Natural killer cell (primary cell): ENCODE measurements around the gene PIGS. TPM values are rescaled to one million over a fixed set of nuclear protein-coding genes. Genes with fewer than 3 reads are reported as not detected.

ENCODE experiments used
- ATAC-seq, 3 donors: fragments of 150-1000 bp in 2 of 3; fragments of 200-7000 bp in 1 of 3; cut with Tn5 transposase; 1 replicate in 1 of 3; 2 replicates in 2 of 3; pipeline ENCODE4 v1.10.0; 2021; ENCODE audit warnings: mild to moderate bottlenecking in 2 of 3, moderate library complexity in 2 of 3
- DNase-seq, 2 donors: peaks; one replicate each; pipeline versions ENCODE4 v3.0.0 to v3.0.0-alpha.2; 2013 to 2021; ENCODE audit warnings: mixed read lengths in 1 of 2
- H3K27ac ChIP-seq: one replicate; pipeline ENCODE4 v1.5.1; 2013; ENCODE audit warnings: mild to moderate bottlenecking, low read length
- H3K27me3 ChIP-seq: one replicate; pipeline ENCODE4 v1.6.1; 2013; ENCODE audit warnings: low read length; ENCODE audit not compliant: control insufficient read depth, insufficient read depth
- H3K36me3 ChIP-seq: one replicate; pipeline ENCODE4 v1.6.1; 2013; ENCODE audit warnings: low read length; ENCODE audit not compliant: control insufficient read depth, insufficient read depth
- H3K4me1 ChIP-seq: one replicate; pipeline ENCODE4 v1.6.1; 2013; ENCODE audit warnings: low read length; ENCODE audit not compliant: control insufficient read depth, insufficient read depth
- H3K4me3 ChIP-seq: one replicate; pipeline ENCODE4 v1.5.1; 2013; ENCODE audit warnings: low read length
- H3K9me3 ChIP-seq: one replicate; pipeline ENCODE4 v1.6.1; 2013; ENCODE audit warnings: low read length; ENCODE audit not compliant: control insufficient read depth, insufficient read depth
- H3K27ac Mint-ChIP-seq, 2 donors: one replicate each; pipeline ENCODE4 v1.8.0; 2022; ENCODE audit warnings: mild to moderate bottlenecking in 2 of 2, mixed read lengths in 2 of 2, moderate library complexity in 1 of 2
- H3K27me3 Mint-ChIP-seq, 2 donors: one replicate each; pipeline ENCODE4 v1.8.0; 2022; ENCODE audit warnings: low read depth in 2 of 2, mixed read lengths in 2 of 2
- H3K36me3 Mint-ChIP-seq: one replicate; pipeline ENCODE4 v1.8.0; 2022; ENCODE audit warnings: mixed read lengths
- H3K4me1 Mint-ChIP-seq, 2 donors: one replicate each; pipeline ENCODE4 v1.8.0; 2022; ENCODE audit warnings: mixed read lengths in 2 of 2
- H3K4me3 Mint-ChIP-seq: one replicate; pipeline ENCODE4 v1.8.0; 2022; ENCODE audit warnings: mild to moderate bottlenecking, moderate library complexity, mixed read lengths
- H3K9me3 Mint-ChIP-seq, 2 donors: one replicate each; pipeline ENCODE4 v1.8.0; 2022; ENCODE audit warnings: mixed read lengths in 2 of 2
- WGBS: methylation state at CpG from one replicate; pipeline ENCODE4 v1.1.7; 2013; ENCODE audit warnings: missing lambda C conversion rate; ENCODE audit not compliant: insufficient coverage; 5-methylcytosine and 5-hydroxymethylcytosine counted together
- intact Hi-C: fragments of 100-400 bp; cut with micrococcal nuclease; formaldehyde crosslinking; loops from one replicate; pipeline ENCODE4 v1.14.2; 2022
- total RNA-seq, 4 donors: library from RNA; stranded (reverse); fragments of 120-200 nt in 1 of 4; gene quantifications; one replicate each; pipeline versions ENCODE4 v1.2.3 to v1.2.4, GENCODE V29; 2013 to 2022
- TF ChIP-seq, protein P1 (sequence below): fragments of 200-600 bp; IDR thresholded peaks from one replicate; pipeline ENCODE4 v1.8.0; 2022; ENCODE audit warnings: antibody characterized with exemption

Gene PIGS
- total RNA-seq, 3 donors from 2014 or later (not counting 1 experiment from before 2014, with no cell fraction given) = 88.3 to 95.3 (median 92.3) TPM

DNA sequence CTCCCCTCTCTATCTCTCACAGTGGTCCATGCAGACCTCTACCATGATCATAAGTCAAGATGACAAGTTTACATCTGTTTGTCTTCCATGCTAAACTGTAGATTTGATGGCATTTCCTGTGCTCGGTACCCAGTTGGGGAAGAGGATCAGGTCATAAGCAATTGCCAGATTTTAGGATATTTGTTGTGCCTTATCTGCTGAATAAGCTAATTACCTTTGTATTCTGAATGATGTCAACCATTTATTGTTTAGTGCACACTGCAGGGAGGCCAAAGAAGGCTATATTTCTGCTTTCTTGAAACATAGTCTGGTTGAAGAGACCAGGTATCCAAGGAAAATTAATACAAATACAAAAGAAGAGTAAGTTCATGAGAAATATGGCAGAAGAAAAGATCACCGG is 11.2 kb upstream of the PIGS start:
- Histone ChIP-seq H3K27me3 (no peaks in the 10 kb centered on the region), H3K27ac (no peak overlapping the region), H3K4me3 (no peak overlapping the region), H3K4me1 (no peaks in the 10 kb centered on the region), H3K36me3 (peaks cover 8% of the 10 kb centered on the region), H3K9me3 (no peaks in the 10 kb centered on the region)
- Mint-ChIP-seq H3K36me3 (no peaks in the 10 kb centered on the region), H3K27ac (no peak overlapping the region), H3K4me1 (no peaks in the 10 kb centered on the region), H3K4me3 (no peak overlapping the region), H3K27me3 (no peaks in the 10 kb centered on the region), H3K9me3 (no peaks in the 10 kb centered on the region)
- ATAC-seq = no peak
- no peak for DNase-seq
- intact Hi-C loops = no loop called here
- TF ChIP-seq, protein P1, sequence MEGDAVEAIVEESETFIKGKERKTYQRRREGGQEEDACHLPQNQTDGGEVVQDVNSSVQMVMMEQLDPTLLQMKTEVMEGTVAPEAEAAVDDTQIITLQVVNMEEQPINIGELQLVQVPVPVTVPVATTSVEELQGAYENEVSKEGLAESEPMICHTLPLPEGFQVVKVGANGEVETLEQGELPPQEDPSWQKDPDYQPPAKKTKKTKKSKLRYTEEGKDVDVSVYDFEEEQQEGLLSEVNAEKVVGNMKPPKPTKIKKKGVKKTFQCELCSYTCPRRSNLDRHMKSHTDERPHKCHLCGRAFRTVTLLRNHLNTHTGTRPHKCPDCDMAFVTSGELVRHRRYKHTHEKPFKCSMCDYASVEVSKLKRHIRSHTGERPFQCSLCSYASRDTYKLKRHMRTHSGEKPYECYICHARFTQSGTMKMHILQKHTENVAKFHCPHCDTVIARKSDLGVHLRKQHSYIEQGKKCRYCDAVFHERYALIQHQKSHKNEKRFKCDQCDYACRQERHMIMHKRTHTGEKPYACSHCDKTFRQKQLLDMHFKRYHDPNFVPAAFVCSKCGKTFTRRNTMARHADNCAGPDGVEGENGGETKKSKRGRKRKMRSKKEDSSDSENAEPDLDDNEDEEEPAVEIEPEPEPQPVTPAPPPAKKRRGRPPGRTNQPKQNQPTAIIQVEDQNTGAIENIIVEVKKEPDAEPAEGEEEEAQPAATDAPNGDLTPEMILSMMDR = no peak
- WGBS = 96% methylated on average over 2 of the region's 2 CpGs

DNA sequence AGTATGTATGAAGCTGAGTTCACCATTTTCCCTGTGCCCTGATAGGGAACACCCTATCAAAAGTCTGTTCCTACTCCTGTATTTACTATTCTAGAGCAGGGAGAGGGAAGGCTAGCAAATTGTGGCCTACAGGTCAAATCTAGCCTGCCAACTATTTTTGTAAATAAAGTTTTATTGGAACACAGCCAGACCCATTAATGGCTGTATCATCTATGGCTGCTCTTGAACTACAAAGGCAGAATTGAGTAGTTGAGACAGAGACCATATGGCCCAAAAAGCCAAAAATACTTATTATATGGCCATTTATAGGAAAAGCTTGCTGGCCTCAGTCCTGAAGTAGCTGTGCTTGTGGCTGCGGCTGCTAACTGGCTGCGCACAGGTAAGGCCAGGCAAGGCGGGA is 9.6 kb upstream of the PIGS start:
- H3K4me3 ChIP-seq = no peak overlapping the region
- WGBS = 100% methylated on average over 1 of the region's 3 CpGs
- Mint-ChIP-seq H3K4me1 (peaks cover 13 to 14% of the 10 kb centered on the region in 2 donors), H3K36me3 (no peaks in the 10 kb centered on the region), H3K4me3 (no peak overlapping the region), H3K27ac (no peak overlapping the region), H3K27me3 (no peaks in the 10 kb centered on the region), H3K9me3 (no peaks in the 10 kb centered on the region)
- DNase-seq = no peak
- TF ChIP-seq, protein P1 = no peak
- no peak for ATAC-seq
- H3K27me3 ChIP-seq = no peaks in the 10 kb centered on the region
- peaks cover 6% of the 10 kb centered on the region for H3K36me3 ChIP-seq
- no peak overlapping the region for H3K27ac ChIP-seq
- H3K4me1 ChIP-seq = peaks cover 13% of the 10 kb centered on the region
- H3K9me3 ChIP-seq = no peaks in the 10 kb centered on the region
- intact Hi-C loops = no loop called here

DNA sequence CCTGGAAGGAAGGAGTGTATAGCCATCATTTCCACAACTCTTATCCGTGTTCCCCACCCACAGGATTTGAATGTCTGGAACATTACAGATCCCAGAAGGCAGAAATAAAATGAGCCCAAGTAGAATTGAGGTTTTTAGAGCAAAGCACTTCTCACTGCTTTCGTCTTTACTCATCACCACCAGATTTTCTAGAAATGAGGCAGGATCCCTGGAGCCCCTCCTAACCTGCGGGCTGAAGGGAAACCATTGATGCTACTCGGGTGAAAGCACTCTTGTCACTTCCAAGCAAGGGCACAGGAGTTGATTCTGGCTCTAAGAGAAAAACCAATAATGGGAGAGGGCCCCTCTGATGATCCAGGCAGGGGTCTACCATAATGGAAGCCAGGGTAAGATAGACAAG is 8.2 kb upstream of the PIGS start:
- Histone ChIP-seq H3K4me3 (no peak overlapping the region), H3K27me3 (no peaks in the 10 kb centered on the region), H3K9me3 (no peaks in the 10 kb centered on the region), H3K4me1 (peaks cover 15% of the 10 kb centered on the region), H3K36me3 (peaks cover 6% of the 10 kb centered on the region), H3K27ac (no peak overlapping the region)
- Mint-ChIP-seq H3K27ac (no peak overlapping the region), H3K27me3 (no peaks in the 10 kb centered on the region), H3K4me3 (no peak overlapping the region), H3K36me3 (no peaks in the 10 kb centered on the region), H3K4me1 (peaks cover 15 to 17% of the 10 kb centered on the region in 2 donors), H3K9me3 (no peaks in the 10 kb centered on the region)
- intact Hi-C loops = no loop called here
- ATAC-seq (no peak), DNase-seq (no peak)
- 74% methylated on average over 4 of the region's 4 CpGs for WGBS
- TF ChIP-seq, protein P1 = no peak
